ENCODE results near the gene BAZ2B. TPM values are rescaled to one million over a fixed set of nuclear protein-coding genes. Genes with fewer than 3 reads are reported as not detected.

Gene BAZ2B
- total RNA-seq, 1 experiment from 2014 or later = 34.9 TPM

GRCh38 chr2:159286709-159287441 lies 329.5 kb downstream of the BAZ2B start:
- H2AFZ ChIP-seq = peak overlapping the region; percentile 87
- no peaks in the 10 kb centered on the region for H3K9me3 ChIP-seq (ENCODE audit: insufficient read depth, low read depth)
- H3K4me2 ChIP-seq = peak overlapping the region; percentile 77
- no peaks in the 10 kb centered on the region for H3K36me3 ChIP-seq (ENCODE audit: low read depth)
- TF ChIP-seq CTCF (conservative IDR thresholded peaks at IDR 0.05) (no peak), EZH2 (IDR thresholded peaks at IDR 0.05; ENCODE audit: low read depth) (no peak)
- H3K4me1 ChIP-seq (replicated peaks; ENCODE audit: insufficient read depth) = peaks cover 24% of the 10 kb centered on the region
- no peaks in the 10 kb centered on the region for H4K20me1 ChIP-seq (ENCODE audit: insufficient read depth)
- BruUV-seq (replicated peaks) = TSS peak; percentile 100
- peak; percentile 84 to 96 for DNase-seq
- H3K79me2 ChIP-seq (ENCODE audit: low read depth) = peaks cover 16% of the 10 kb centered on the region; the same call in 1 of the 2 replicates
- CTCF ChIA-PET = no interaction called here
- peak overlapping the region; percentile 80 for H3K4me3 ChIP-seq
- H3K27me3 ChIP-seq (ENCODE audit: insufficient read depth, low read depth) = no peaks in the 10 kb centered on the region
- H3F3A ChIP-seq (ENCODE audit: insufficient read depth, low read depth) = 0 out of 2 replicates have a peak, but pooled peaks cover 7% of the 10 kb centered on the region
- POLR2A ChIA-PET (ENCODE audit: unreplicated experiment) = interaction anchor here (0.7 kb wide), 1 partner anchor 425 kb away, joined by 3 read pairs; no protein-coding TSS in a partner anchor
- no peaks in the 10 kb centered on the region for H3K9me2 ChIP-seq (ENCODE audit: insufficient read depth)
- intact Hi-C loops (cut with micrococcal nuclease; ENCODE audit: unreplicated experiment) = no loop called here
- peak overlapping the region; percentile 77 for H3K27ac ChIP-seq

GRCh38 chr2:159285929-159286708 lies 330.2 kb downstream of the BAZ2B start, which contains the start of gene WDSUB1:
TSS of gene WDSUB1 (minus strand) at chr2:159286703. CDS start at chr2:159283069, 3,634 bp downstream.
- H3K4me3 ChIP-seq = peak within 1 kb of the TSS; percentile 80
- H3F3A ChIP-seq (ENCODE audit: insufficient read depth, low read depth) = 0 out of 2 replicates have a peak, but pooled peaks cover 7% of the 10 kb centered on the region
- intact Hi-C loops (cut with micrococcal nuclease; ENCODE audit: unreplicated experiment) = no loop called here
- DNase-seq = peak; percentile 39 to 44
- ChIA-PET CTCF (no interaction called here), POLR2A (ENCODE audit: unreplicated experiment) (interaction anchor here (0.7 kb wide), 1 partner anchor 426 kb away, joined by 3 read pairs; no protein-coding TSS in a partner anchor)
- no peaks in the 10 kb centered on the region for H3K9me3 ChIP-seq (ENCODE audit: insufficient read depth, low read depth)
- peaks cover 23% of the 10 kb centered on the region for H3K4me1 ChIP-seq (replicated peaks; ENCODE audit: insufficient read depth)
- no peak for TF ChIP-seq CTCF (conservative IDR thresholded peaks at IDR 0.05)
- no TSS peak for BruUV-seq (replicated peaks)
- no peaks in the 10 kb centered on the region for H4K20me1 ChIP-seq (ENCODE audit: insufficient read depth)
- H3K36me3 ChIP-seq (ENCODE audit: low read depth) = no peaks in the 10 kb centered on the region
- H3K79me2 ChIP-seq (ENCODE audit: low read depth) = peaks cover 16% of the 10 kb centered on the region; the same call in 1 of the 2 replicates
- H3K4me2 ChIP-seq = peak within 1 kb of the TSS; percentile 84
- peak within 1 kb of the TSS; percentile 96 for H2AFZ ChIP-seq
- H3K27ac ChIP-seq = peak within 1 kb of the TSS; percentile 77
- no peaks in the 10 kb centered on the region for H3K27me3 ChIP-seq (ENCODE audit: insufficient read depth, low read depth)
- H3K9me2 ChIP-seq (ENCODE audit: insufficient read depth) = no peaks in the 10 kb centered on the region

- H3K9me3 ChIP-seq (ENCODE audit: insufficient read depth, low read depth) = no peaks in the 10 kb centered on the region
- peaks cover 16% of the 10 kb centered on the region for H3K4me1 ChIP-seq (replicated peaks; ENCODE audit: insufficient read depth)
- H4K20me1 ChIP-seq (ENCODE audit: insufficient read depth) = no peaks in the 10 kb centered on the region
- H2AFZ ChIP-seq = peak overlapping the region; percentile 96; the same call in 1 of the 2 replicates
- POLR2A ChIA-PET (ENCODE audit: unreplicated experiment) = no interaction called here
- intact Hi-C loops (cut with micrococcal nuclease; ENCODE audit: unreplicated experiment) = no loop called here
- peak overlapping the region; percentile 80 for H3K4me3 ChIP-seq
- no peak overlapping the region for H3K27ac ChIP-seq
- TF ChIP-seq CTCF (conservative IDR thresholded peaks at IDR 0.05) (no peak), EZH2 (IDR thresholded peaks at IDR 0.05; ENCODE audit: low read depth) (no peak)
- CTCF ChIA-PET = no interaction called here
- no peaks in the 10 kb centered on the region for H3K36me3 ChIP-seq (ENCODE audit: low read depth)
- H3F3A ChIP-seq (ENCODE audit: insufficient read depth, low read depth) = 0 out of 2 replicates have a peak, but pooled peaks cover 2% of the 10 kb centered on the region
- H3K9me2 ChIP-seq (ENCODE audit: insufficient read depth) = no peaks in the 10 kb centered on the region
- H3K79me2 ChIP-seq (ENCODE audit: low read depth) = peaks cover 16% of the 10 kb centered on the region; the same call in 1 of the 2 replicates
- H3K4me2 ChIP-seq = peak overlapping the region; percentile 84
- no peak for DNase-seq
- no TSS peak for BruUV-seq (replicated peaks)
- H3K27me3 ChIP-seq (ENCODE audit: insufficient read depth, low read depth) = no peaks in the 10 kb centered on the region
Measured at GRCh38 chr2:159285433-159285832, 330.9 kb downstream of the BAZ2B start.

Measured in PC-9 (cell line).